Activated effector memory CD4-positive, alpha-beta T cell treated with Interleukin-2 at 50 U/mL for 16 hours (primary cell): ENCODE measurements around the gene FLNB.

Source experiments
- DNase-seq: peaks from one replicate; pipeline ENCODE4 v3.0.0-alpha.2; 2020

The FLNB gene

GRCh38 chr3:58010562-58010961, 2.3 kb downstream of the FLNB start:
- no peak for DNase-seq

GRCh38 chr3:58011580-58011979, 3.4 kb downstream of the FLNB start:
- no peak for DNase-seq

DNA sequence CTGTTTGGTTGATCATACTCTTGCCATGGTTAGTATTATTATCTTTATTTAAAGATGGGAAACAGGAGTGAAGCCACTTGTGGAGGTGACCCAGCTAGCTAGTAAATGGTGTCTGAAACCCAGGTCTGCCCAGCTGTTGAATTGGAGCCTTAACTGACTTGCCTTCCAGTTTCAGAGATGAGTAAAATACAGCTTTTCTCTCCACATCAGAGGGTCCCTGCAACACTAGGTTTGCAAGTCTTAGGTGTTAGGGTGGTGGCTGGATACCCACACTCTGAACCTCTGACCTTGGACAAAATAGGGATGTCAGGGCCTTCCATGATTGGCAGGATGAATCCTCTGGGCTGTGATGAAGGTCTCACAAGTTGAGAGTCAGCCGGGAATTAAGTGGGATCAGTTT, 4.1 kb downstream of the FLNB start:
- DNase-seq = no peak

GRCh38 chr3:58013099-58013498, 4.9 kb downstream of the FLNB start:
- no peak for DNase-seq

- no peak for DNase-seq
Measured at GRCh38 chr3:58013973-58014649, 5.9 kb downstream of the FLNB start.

DNA sequence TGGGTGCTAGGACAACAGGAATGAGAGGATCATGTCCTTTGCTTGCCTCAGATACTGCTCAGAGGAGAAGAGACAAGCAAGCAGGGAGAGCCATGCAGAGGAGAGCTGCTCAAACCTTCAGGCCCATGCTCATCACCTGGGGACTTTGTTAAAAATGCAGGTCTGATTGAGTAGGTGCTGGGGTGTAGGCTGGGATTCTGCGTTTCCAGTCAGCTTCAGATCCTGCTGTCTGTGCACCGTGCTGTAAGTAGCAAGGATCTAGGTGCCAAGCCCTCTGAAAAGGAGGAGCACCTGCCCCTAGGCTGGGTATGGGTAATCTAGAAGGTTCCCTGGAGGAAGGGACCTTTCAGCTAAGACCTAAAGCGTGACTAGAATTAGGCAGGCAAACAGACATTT, 7.3 kb downstream of the FLNB start:
- DNase-seq = no peak

GRCh38 chr3:58016710-58017109, 8.5 kb downstream of the FLNB start:
- DNase-seq = no peak

DNA sequence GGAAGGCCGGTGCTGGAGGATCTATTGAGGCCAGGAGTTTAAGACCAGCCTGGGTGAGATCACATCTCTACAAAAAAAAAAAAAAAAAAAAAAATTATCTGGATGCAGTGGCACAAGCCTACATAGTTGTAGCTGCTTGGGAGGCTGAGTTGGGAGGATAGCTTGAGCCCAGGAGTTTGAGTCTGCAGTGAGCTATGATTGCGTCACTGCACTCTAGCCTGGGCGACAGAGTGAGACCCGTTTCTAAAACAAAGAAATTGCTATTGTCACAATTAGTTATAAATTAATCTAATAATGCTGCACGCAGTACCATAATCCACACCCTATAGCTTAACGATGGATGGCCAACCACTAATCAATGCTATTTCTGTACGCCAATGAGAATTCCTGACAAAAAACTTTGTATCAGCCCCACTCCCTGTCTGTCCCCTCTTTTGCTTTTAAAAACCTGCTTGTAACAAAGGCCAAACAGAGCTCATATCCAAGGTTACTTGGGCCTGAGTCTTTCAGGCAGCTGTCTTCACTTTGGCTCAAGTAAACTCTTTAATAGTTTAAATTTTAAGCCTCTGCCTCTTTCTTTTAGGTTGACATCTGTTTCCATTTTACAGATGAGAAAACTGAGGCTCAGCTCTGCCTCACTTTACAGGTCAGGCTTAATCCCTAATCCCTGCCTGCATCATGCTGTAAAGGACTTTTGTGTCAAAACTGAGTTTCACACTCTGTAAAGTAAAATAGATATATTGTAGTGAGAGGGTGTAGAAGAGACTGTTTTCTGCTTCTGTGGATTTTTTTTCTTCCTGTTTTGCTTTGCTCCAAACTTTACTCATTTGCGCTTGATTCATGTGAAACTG, 10.9 kb downstream of the FLNB start:
- no peak for DNase-seq

- no peak for DNase-seq
Measured at GRCh38 chr3:58020783-58021071, 12.5 kb downstream of the FLNB start.

DNA sequence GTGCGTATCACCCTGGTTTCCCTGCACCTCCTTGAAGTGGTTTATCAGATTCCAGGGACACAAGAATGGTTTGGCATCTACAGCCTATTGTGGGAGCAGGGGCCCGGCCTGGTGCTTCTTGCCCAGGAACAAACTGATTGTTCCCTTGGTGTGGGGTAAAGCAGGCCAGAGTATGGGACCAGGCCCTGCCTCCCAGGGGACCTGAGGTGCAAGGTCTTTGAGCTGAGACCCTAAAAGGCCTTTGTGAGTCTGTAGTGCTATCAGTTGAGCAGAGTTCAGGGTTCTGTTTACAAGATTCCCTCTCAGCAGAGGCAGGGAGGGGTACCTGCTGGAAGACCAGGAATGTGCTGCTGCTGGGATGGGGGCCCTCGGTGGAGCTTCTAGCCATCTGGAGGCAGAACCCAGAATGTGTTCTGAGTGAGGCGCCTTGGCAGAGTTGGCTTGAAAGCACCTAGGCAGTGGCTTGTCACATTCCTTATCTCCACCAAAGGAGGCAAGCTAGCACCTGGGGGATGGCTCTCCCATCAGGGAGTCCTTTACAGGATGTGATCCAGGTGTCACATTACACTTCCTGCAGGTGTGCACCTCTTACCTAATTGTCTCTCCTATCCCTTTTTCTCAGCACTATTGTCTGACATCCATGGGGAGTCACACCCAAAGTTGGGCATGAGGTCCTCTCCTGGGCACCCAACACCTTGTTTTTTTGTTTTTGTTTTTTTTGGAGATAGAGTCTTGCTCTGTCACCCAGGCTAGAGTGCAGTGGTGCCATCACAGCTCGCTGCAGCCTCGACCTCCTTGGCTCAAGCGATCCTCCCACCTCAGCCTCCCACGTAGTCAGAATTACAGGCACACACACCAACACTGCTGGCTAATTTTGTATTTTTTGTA, 13.1 kb downstream of the FLNB start:
- no peak for DNase-seq

GRCh38 chr3:58021962-58022361, 13.7 kb downstream of the FLNB start:
- no peak for DNase-seq

DNA sequence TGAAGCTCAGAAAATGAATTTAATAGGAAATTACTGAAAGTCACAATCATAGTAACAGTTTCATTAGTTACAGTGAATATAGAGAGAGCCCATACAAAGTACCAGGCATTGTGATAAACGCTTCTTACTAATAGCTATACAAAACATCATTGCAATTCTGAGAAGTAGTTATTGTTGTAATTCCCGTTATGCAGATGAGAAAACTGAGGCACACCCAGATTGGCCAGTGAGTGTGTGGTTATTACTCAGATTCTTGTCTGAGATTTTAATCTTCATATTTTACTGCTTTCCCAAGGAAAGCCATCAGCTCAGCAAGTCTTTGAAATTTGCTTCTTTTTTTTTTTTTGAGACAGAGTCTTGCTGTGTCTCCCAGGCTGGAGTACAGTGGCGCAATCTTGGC, 14.3 kb downstream of the FLNB start:
- no peak for DNase-seq

DNA sequence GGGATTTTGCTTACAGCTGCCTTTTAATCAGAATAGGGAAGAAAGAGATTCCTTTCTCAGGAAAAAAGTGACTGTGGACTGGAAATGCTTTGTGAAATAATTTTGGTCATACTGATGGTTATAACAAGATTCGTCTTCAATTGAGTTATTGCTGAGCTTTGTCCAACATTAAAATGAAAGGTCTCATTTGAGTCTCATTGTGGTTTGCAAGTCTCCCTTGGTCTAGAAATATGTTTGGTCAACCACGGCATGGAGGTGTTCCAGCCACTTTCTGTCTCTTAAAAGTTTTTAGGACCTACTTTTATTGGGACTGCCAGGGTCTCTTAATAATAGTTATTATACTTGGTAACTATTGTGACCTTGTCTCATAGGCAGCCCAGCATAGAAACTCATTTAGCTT, 15.3 kb downstream of the FLNB start:
- no peak for DNase-seq

DNA sequence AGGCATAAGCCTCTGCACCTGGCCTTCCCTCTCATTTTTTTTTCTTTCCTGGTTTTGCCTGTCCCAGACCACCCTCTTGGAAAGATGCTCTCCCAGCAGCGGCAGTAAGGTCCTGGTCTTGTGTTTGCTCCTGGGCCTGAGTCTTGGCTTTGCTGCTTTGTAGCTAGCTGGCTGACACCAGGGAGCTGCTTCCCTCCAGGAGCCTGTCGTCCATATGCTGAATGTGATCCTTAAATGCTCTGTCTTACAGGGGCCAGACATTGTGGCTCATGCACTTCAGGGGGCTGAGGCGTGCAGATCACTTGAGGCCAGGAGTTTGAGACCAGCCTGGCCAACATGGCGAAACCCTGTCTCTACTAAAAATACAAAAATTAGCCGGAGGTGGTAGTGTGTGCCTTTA, 17.2 kb downstream of the FLNB start:
- DNase-seq = no peak

DNA sequence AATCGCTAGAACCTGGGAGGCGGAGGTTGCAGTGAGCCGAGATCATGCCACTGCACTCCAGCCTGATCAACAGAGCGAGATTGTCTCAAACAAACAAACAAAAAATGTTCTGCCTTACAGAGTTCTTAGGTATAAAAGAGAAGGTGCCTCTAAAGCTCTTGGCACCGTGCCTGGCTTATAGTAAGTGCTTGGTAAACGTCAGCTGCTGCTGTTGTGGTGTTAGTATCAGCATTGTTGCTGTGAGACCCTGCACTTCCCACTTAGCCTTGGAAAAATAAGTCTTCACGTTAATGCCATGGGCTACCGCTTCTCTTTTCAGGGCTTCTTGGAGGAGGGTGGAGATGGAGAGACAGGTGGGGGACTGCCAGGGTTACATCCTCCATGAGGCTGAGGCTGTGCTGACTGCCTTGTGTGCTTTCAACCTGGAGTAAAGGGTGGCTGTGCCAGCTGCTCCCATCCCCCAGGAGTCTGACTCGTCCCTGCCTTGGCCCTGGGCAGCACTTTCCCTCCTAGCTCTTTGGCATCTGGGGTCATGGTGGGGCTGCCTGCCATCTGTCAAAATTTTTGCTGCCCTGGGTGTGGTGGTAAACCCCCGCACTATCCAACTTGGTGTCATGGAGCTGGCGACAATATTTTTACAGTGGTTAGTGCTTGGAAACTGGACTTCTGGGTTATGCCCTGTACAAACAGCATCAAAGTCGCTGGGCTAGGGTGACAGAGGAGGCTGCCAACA, 17.8 kb downstream of the FLNB start:
- DNase-seq = no peak

DNA sequence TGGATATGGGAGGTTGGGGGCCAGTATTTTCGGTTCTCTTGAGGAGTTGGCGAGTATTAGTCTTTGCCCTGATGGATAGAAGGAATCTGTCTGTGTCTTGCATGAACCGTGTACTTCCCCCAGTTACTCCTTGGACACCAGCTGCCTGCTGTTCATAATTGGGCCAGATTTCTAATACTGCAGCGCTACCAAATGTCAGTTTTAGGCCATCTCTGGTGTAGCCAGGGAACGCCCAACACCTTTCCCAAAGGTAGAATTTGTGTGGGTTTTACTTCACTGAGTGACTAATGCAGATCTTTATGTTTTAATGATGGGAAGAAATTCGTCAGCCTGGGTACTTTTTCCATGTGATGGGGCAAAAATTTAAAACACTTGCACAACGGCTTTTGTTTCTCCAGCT, 18.4 kb downstream of the FLNB start:
- no peak for DNase-seq

DNA sequence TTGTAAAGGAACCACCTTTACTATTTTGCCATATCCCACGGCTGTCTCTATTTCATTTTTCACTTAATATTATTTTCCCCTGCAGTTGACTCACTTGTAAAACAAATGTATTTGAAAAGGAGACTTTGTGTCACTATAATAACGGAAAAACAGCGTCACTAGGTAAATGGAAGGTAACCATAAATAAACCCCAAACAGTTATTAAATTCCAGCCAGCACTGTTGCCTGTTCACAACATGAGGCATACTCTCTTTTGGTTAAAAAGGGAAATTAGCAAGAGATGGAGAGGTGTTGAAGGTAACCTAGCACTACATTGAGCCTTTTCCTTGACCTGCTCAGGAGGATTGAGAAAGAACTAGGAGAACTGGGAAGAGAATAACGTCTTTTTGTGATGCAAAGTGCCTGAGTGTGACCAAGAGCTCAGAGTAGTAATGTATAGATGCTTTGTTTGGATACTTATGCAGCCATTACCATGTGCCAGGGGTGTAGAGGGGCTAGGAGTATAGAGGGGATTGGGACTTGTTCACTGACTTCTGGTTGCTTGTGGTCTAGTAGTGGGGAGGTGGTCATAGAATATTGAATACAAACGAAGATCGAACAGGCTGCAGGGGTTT, 19.6 kb downstream of the FLNB start:
- DNase-seq = no peak

DNA sequence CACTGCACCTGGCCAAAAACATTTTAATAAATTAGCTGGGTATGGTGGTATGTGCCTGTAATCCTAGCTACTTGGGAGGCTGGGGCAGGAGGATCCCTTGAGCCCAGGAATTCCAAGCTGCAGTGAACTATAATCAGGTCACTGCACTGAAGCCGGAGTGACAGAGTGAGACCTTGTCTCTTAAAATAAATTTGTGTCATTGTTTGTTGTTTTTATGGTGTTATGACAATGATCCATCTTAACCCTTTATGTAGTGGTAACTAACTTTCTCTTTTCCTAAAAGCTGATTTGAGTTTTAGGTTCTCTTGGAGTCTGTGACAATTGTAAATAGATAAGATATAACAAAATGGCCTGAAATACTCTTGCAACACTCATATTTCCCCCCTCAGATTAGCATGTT, 20.7 kb downstream of the FLNB start:
- DNase-seq = no peak

- DNase-seq = no peak
Measured at GRCh38 chr3:58029842-58030584, 21.8 kb downstream of the FLNB start.

- DNase-seq = no peak
Measured at GRCh38 chr3:58032186-58032585, 24.0 kb downstream of the FLNB start.

DNA sequence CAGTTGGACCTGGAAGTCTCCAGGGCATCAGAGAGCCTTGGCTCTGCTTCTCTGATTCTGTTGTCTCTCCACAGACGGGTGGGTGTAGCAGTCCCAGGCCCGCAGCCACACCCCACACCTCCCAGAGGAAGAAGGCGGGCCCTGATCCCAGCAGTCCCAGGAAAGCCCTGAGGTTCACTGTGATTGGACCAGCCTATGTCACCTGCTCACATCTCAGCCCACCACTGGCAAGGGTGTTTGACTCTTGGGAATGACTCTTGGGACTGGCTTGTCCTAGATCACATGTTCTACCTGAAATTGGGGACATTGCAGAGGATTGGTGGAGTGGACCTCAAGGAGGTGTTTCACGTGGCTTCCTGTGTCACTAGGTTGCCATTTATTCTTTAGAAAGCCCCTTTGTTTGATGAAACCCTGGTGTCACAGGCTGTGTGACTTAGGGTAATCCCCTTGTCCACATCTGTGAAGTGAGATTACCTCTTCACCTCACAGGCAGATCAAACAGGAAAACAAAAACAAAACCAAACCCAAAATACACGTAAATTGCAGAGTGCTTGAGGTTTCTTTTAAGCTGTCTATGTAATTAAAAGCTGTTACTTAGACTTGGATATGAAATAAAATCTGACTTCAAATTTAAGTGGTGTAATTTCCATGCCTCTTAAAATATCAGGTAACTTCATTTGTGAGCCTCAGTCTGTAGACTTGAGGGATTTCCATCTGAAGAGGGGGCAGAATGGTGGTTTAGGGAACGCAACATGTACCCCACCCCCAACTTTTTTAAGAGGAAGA, 26.7 kb downstream of the FLNB start:
- no peak for DNase-seq
